ENCODE data around the gene TSKS.

- no peak for TF ChIP-seq CTCF (IDR thresholded peaks at IDR 0.05)
- TF ChIP-seq POLR2A (IDR thresholded peaks at IDR 0.05): no peak
Measured at GRCh38 chr19:49776371-49776764, 13.3 kb upstream of the TSKS start.

Data from testis (tissue), 2 donors.